Measurements from ENCODE around the gene STOX2. TPM values are rescaled to one million over a fixed set of nuclear protein-coding genes. Genes with fewer than 3 reads are reported as not detected.

STOX2 gene
- polyA plus RNA-seq, 1 donor from 2014 or later: 26.1 TPM

DNA sequence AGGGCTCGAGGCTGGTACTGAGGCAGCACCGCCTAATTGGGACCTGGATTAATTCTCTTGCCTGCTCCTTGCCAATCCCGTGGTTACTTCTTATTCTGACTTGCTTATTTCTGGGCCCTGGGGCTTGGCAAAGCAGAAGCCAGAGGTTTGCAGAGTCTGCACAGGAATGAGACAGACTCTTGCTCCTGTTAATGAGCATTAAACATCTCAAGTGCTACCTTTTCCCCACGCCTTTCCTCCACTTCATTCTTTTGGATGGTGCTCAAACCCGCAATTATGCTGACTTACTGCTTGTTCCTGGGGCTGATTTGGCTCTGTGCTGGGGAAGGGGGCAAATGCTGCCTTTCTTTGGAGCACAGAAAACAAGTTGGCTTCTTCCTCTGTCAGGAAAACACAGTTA is 16.5 kb upstream of the STOX2 start:
- no peak overlapping the region for H3K4me3 ChIP-seq (ENCODE audit: low read length)
- no peak overlapping the region for H2AFZ ChIP-seq (ENCODE audit: low read depth, low read length)
- H3K9me2 ChIP-seq (ENCODE audit: insufficient read depth, low read length): no peaks in the 10 kb centered on the region
- H3K36me3 ChIP-seq (ENCODE audit: insufficient read depth, low read length): no peaks in the 10 kb centered on the region
- no peak overlapping the region for H3K27ac ChIP-seq (ENCODE audit: low read length)
- H4K20me1 ChIP-seq (ENCODE audit: insufficient read depth): no peaks in the 10 kb centered on the region
- no peaks in the 10 kb centered on the region for H3K79me2 ChIP-seq (replicated peaks; ENCODE audit: insufficient read depth, low read length)
- H3K4me2 ChIP-seq (ENCODE audit: low read length): no peak overlapping the region
- TF ChIP-seq RAD21 (conservative IDR thresholded peaks at IDR 0.05): no peak
- TF ChIP-seq TAF1 (IDR thresholded peaks at IDR 0.05; ENCODE audit: low read depth): no peak
- TF ChIP-seq CTCF (IDR thresholded peaks at IDR 0.05; ENCODE audit: poor library complexity, severe bottlenecking): no peak
- TF ChIP-seq, protein P1, sequence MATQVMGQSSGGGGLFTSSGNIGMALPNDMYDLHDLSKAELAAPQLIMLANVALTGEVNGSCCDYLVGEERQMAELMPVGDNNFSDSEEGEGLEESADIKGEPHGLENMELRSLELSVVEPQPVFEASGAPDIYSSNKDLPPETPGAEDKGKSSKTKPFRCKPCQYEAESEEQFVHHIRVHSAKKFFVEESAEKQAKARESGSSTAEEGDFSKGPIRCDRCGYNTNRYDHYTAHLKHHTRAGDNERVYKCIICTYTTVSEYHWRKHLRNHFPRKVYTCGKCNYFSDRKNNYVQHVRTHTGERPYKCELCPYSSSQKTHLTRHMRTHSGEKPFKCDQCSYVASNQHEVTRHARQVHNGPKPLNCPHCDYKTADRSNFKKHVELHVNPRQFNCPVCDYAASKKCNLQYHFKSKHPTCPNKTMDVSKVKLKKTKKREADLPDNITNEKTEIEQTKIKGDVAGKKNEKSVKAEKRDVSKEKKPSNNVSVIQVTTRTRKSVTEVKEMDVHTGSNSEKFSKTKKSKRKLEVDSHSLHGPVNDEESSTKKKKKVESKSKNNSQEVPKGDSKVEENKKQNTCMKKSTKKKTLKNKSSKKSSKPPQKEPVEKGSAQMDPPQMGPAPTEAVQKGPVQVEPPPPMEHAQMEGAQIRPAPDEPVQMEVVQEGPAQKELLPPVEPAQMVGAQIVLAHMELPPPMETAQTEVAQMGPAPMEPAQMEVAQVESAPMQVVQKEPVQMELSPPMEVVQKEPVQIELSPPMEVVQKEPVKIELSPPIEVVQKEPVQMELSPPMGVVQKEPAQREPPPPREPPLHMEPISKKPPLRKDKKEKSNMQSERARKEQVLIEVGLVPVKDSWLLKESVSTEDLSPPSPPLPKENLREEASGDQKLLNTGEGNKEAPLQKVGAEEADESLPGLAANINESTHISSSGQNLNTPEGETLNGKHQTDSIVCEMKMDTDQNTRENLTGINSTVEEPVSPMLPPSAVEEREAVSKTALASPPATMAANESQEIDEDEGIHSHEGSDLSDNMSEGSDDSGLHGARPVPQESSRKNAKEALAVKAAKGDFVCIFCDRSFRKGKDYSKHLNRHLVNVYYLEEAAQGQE (IDR thresholded peaks at IDR 0.05; ENCODE audit: borderline replicate concordance): no peak
- no peak for TF ChIP-seq EZH2 (IDR thresholded peaks at IDR 0.05; ENCODE audit: borderline replicate concordance, insufficient read depth, low read length, poor library complexity, severe bottlenecking)
- TF ChIP-seq EP300 (conservative IDR thresholded peaks at IDR 0.05; ENCODE audit: poor library complexity, severe bottlenecking): no peak
- TF ChIP-seq SMC3 (conservative IDR thresholded peaks at IDR 0.05; ENCODE audit: poor library complexity): no peak
- no peak for TF ChIP-seq MXI1 (conservative IDR thresholded peaks at IDR 0.05; ENCODE audit: poor library complexity, severe bottlenecking)
- TF ChIP-seq POLR2AphosphoS5 (IDR thresholded peaks at IDR 0.05): no peak
- H3K27me3 ChIP-seq (ENCODE audit: insufficient read depth, low read depth, low read length): no peaks in the 10 kb centered on the region
- no peaks in the 10 kb centered on the region for H3F3A ChIP-seq (ENCODE audit: insufficient read depth, low read length, poor library complexity, severe bottlenecking)
- H3K9me3 ChIP-seq (ENCODE audit: low read length): no peaks in the 10 kb centered on the region
- no peak overlapping the region for H3K9ac ChIP-seq (ENCODE audit: low read length)

DNA sequence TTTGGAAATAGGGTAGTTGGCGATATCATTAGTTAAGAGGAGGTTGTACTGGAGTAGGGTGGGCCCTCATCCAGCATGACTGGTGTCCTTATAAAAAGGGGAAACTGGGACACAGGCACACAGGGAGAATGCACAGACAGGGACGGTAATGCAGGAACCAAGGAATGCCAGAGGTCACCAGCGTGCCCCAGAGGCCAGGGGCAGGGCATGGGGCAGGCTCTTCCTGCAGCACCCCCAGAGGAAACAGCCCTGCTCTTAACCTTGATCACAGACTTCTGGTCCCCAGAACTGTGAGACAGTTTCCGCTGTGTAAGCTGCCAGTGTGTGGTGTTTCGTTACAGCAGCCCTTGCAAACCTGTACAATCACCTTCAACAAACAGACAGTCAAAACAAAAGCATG is 15.9 kb upstream of the STOX2 start:
- TF ChIP-seq, protein P1 (IDR thresholded peaks at IDR 0.05; ENCODE audit: borderline replicate concordance): no peak
- TF ChIP-seq MXI1 (conservative IDR thresholded peaks at IDR 0.05; ENCODE audit: poor library complexity, severe bottlenecking) (no peak), SMC3 (conservative IDR thresholded peaks at IDR 0.05; ENCODE audit: poor library complexity) (no peak), CTCF (IDR thresholded peaks at IDR 0.05; ENCODE audit: poor library complexity, severe bottlenecking) (no peak)
- Histone ChIP-seq H3K27ac (ENCODE audit: low read length) (no peak overlapping the region), H3K4me2 (ENCODE audit: low read length) (no peak overlapping the region), H3F3A (ENCODE audit: insufficient read depth, low read length, poor library complexity, severe bottlenecking) (no peaks in the 10 kb centered on the region), H3K9me2 (ENCODE audit: insufficient read depth, low read length) (no peaks in the 10 kb centered on the region), H3K9me3 (ENCODE audit: low read length) (no peaks in the 10 kb centered on the region), H2AFZ (ENCODE audit: low read depth, low read length) (no peak overlapping the region), H3K9ac (ENCODE audit: low read length) (no peak overlapping the region), H3K4me3 (ENCODE audit: low read length) (no peak overlapping the region), H3K36me3 (ENCODE audit: insufficient read depth, low read length) (no peaks in the 10 kb centered on the region), H3K27me3 (ENCODE audit: insufficient read depth, low read depth, low read length) (no peaks in the 10 kb centered on the region), H4K20me1 (ENCODE audit: insufficient read depth) (no peaks in the 10 kb centered on the region), H3K79me2 (replicated peaks; ENCODE audit: insufficient read depth, low read length) (no peaks in the 10 kb centered on the region)

All from neural cell (in vitro differentiated cells).